Breast epithelium (tissue), 3 donors: Measurements from ENCODE around the gene MMP7.

Experiments used
- POLR2A ChIP-seq: fragments of 450-650 bp; IDR thresholded peaks from one replicate; pipeline ENCODE4 v1.6.1; 2016; ENCODE audit warnings: antibody characterized with exemption, mild to moderate bottlenecking, moderate library complexity
- POLR2AphosphoS5 ChIP-seq, 3 donors: sonication (generic); formaldehyde crosslinking; IDR thresholded peaks; one replicate each; pipeline ENCODE4 v1.6.1; 2017; ENCODE audit warnings: antibody characterized with exemption in 3 of 3
- TF ChIP-seq, protein P1 (sequence below), 3 donors: fragments of 450-650 bp; IDR thresholded peaks; one replicate each; pipeline ENCODE4 v1.5.1; 2016 to 2017; ENCODE audit warnings: antibody characterized with exemption in 3 of 3, mild to moderate bottlenecking in 3 of 3, moderate library complexity in 3 of 3

DNA sequence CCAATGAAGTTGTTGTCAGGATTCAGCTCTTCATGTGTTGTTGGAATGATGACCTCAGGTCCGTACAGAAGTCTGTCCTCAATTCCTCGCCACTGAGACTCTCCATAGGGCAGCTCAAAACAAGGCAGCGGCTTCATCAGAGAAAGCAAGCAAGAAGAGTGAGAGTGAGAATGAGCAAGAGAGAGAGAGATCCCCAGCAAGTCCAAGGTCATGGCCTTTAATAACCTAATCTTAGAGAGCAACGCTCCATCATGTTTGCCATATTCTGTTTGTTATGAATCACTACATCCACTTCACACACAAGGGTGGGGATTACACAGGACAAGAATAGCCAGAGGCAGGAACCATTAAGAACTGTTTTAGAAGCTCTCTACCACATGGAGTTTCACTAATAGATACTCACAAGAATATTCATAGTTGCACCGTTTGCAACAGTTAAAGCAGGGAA, 23.3 kb upstream of the MMP7 start:
- TF ChIP-seq, protein P1, sequence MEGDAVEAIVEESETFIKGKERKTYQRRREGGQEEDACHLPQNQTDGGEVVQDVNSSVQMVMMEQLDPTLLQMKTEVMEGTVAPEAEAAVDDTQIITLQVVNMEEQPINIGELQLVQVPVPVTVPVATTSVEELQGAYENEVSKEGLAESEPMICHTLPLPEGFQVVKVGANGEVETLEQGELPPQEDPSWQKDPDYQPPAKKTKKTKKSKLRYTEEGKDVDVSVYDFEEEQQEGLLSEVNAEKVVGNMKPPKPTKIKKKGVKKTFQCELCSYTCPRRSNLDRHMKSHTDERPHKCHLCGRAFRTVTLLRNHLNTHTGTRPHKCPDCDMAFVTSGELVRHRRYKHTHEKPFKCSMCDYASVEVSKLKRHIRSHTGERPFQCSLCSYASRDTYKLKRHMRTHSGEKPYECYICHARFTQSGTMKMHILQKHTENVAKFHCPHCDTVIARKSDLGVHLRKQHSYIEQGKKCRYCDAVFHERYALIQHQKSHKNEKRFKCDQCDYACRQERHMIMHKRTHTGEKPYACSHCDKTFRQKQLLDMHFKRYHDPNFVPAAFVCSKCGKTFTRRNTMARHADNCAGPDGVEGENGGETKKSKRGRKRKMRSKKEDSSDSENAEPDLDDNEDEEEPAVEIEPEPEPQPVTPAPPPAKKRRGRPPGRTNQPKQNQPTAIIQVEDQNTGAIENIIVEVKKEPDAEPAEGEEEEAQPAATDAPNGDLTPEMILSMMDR (IDR thresholded peaks at IDR 0.05): no peak
- TF ChIP-seq POLR2A (no peak), POLR2AphosphoS5 (IDR thresholded peaks at IDR 0.05) (no peak)
